GM19099 (cell line): Measurements from ENCODE around the gene GFRA1.

ENCODE experiments used
- POLR2A ChIP-seq: IDR thresholded peaks from 3 replicates; pipeline ENCODE4 v1.6.1; 2011; ENCODE audit warnings: low read depth; ENCODE audit not compliant: insufficient read length; ENCODE audit errors: extremely low read depth

Gene GFRA1

GRCh38 chr10:116272440-116273283 lies at the start of gene GFRA1:
GFRA1 (minus strand) TSS chr10:116273206; CDS start chr10:116272029, 1,177 bp downstream.
- TF ChIP-seq POLR2A: no peak

GRCh38 chr10:116316503-116316902 lies 43.5 kb upstream of the GFRA1 start:
- TF ChIP-seq POLR2A: no peak

GRCh38 chr10:116312548-116312947 lies 39.5 kb upstream of the GFRA1 start:
- no peak for TF ChIP-seq POLR2A

- no peak for TF ChIP-seq POLR2A
These were observed 38.9 kb upstream of the GFRA1 start for GRCh38 chr10:116311706-116312490.

- TF ChIP-seq POLR2A: no peak
These were observed 38.0 kb upstream of the GFRA1 start for GRCh38 chr10:116311016-116311415.

GRCh38 chr10:116307455-116307854 lies 34.4 kb upstream of the GFRA1 start:
- TF ChIP-seq POLR2A: no peak

- no peak for TF ChIP-seq POLR2A
These were observed 33.8 kb upstream of the GFRA1 start for GRCh38 chr10:116306847-116307246.

- TF ChIP-seq POLR2A: no peak
These were observed 31.9 kb upstream of the GFRA1 start for GRCh38 chr10:116304923-116305322.

GRCh38 chr10:116300542-116300941 lies 27.5 kb upstream of the GFRA1 start:
- no peak for TF ChIP-seq POLR2A

GRCh38 chr10:116298586-116298985 lies 25.6 kb upstream of the GFRA1 start:
- TF ChIP-seq POLR2A: no peak

GRCh38 chr10:116296291-116296721 lies 23.3 kb upstream of the GFRA1 start:
- no peak for TF ChIP-seq POLR2A

- TF ChIP-seq POLR2A: no peak
These were observed 19.5 kb upstream of the GFRA1 start for GRCh38 chr10:116292493-116292892.

- TF ChIP-seq POLR2A: no peak
These were observed 16.6 kb upstream of the GFRA1 start for GRCh38 chr10:116289652-116290051.

GRCh38 chr10:116287906-116288501 lies 15.0 kb upstream of the GFRA1 start:
- TF ChIP-seq POLR2A: no peak

GRCh38 chr10:116286626-116287200 lies 13.7 kb upstream of the GFRA1 start:
- no peak for TF ChIP-seq POLR2A
